NCI-H526 (cell line): ENCODE measurements around the gene AUP1.
A peak's percentile ranks its signal among the peaks of the same experiment; 100 is the strongest.

Experiments
- DNase-seq, 2 experiments: peaks; one replicate each; lab custom pipeline; 2025; lab: John Stamatoyannopoulos, UW

AUP1 gene

GRCh38 chr2:74513605-74514367, 15.7 kb downstream of the AUP1 start:
- DNase-seq, result peak in 1 of 2 experiments; percentile 65

GRCh38 chr2:74512744-74513604, 16.5 kb downstream of the AUP1 start:
- no peak for DNase-seq

- no peak for DNase-seq
Measured at GRCh38 chr2:74511104-74511989, 18.2 kb downstream of the AUP1 start.

- DNase-seq, result no peak
Measured at GRCh38 chr2:74510272-74510671, 19.2 kb downstream of the AUP1 start.

GRCh38 chr2:74507926-74508520, 21.5 kb downstream of the AUP1 start:
- DNase-seq, result peak; percentile 17 to 57

- peak; percentile 98 to 99 for DNase-seq
Measured at GRCh38 chr2:74507145-74507925, 22.2 kb downstream of the AUP1 start, which contains the start of gene PCGF1. PCGF1 (minus strand) TSS chr2:74507695; CDS start chr2:74507668, 27 bp downstream.

- DNase-seq, result no peak
Measured at GRCh38 chr2:74505448-74506246, 23.9 kb downstream of the AUP1 start.

GRCh38 chr2:74504591-74504990, 24.9 kb downstream of the AUP1 start:
- no peak for DNase-seq

GRCh38 chr2:74503506-74504475, 25.7 kb downstream of the AUP1 start:
- no peak for DNase-seq

- DNase-seq, result peak in 1 of 2 experiments; percentile 45
Measured at GRCh38 chr2:74502720-74503505, 26.6 kb downstream of the AUP1 start.

- DNase-seq, result peak in 1 of 2 experiments; percentile 20
Measured at GRCh38 chr2:74502147-74502719, 27.3 kb downstream of the AUP1 start.

GRCh38 chr2:74501335-74502071, 28.0 kb downstream of the AUP1 start:
- DNase-seq, result no peak

- DNase-seq, result no peak
Measured at GRCh38 chr2:74500578-74500946, 28.9 kb downstream of the AUP1 start.

- no peak for DNase-seq
Measured at GRCh38 chr2:74499940-74500577, 29.4 kb downstream of the AUP1 start.

- DNase-seq, result peak in 1 of 2 experiments; percentile 48
Measured at GRCh38 chr2:74499267-74499939, 30.1 kb downstream of the AUP1 start, which contains the start of gene LBX2. LBX2 (minus strand) TSS chr2:74499603; CDS start chr2:74499537, 66 bp downstream.
